ENCODE results near the gene TEX2.

DNA sequence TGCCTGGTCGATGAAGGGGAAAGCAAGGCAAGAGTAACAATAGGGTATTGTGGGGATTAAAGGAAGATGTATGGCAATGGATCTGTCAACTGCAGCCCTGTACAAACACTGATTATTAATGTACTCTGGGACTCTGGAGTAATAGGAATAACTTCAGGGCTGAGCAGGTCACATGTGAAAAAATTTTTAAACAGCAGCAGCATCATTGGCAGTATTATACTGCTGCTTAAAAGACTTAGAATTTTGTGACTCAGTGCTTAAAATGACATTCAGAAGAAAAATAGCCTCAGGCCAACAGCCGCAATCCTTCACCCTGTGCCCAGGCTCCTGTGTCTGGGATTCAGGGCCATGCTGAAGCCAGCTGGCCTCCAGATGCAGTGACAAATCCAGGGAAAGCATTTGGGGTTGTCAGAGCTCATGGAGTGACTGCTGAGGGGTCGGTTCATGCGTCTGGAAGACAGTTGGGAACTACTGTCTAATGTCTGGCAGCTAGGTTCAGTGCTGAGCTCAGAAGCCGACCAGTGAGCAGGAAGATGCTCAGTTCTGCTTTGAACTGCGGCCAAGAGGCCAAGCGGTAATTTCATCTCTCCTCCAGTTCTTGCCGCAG is 22.2 kb downstream of the TEX2 start:
- no peak for TF ChIP-seq GATA3 (IDR thresholded peaks at IDR 0.05; ENCODE audit: low read depth, low read length)
- TF ChIP-seq GATA2 (IDR thresholded peaks at IDR 0.05; ENCODE audit: low read depth, low read length): no peak

Data from SH-SY5Y (cell line).